GM21423 (cell line): ENCODE results near the gene METTL4.

Source experiments
- ATAC-seq: cut with Tn5 transposase; IDR thresholded peaks from one replicate; pipeline ENCODE4 v1.9.1; 2021; ENCODE audit warnings: mild to moderate bottlenecking, moderate library complexity; ENCODE audit not compliant: unreplicated experiment

METTL4 gene

DNA sequence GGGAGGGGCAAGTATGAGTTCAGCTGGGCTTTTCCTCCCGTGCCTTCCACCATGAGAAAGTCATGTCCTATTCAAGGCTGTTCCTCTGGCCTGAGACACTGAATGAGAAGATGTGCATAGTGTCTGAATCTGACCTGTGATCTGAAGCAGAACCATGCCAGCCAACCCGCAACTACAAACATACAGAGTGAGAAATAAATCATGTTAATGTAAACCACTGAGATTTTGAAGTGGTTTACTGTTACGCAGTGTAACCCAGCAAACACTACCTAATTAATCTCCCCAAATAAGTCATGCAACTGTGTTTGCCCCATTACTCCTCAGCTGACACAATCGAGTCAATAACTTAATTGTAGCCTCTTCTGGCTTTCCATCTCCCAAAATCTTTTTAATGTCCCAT, 49.2 kb downstream of the METTL4 start:
- ATAC-seq = no peak

DNA sequence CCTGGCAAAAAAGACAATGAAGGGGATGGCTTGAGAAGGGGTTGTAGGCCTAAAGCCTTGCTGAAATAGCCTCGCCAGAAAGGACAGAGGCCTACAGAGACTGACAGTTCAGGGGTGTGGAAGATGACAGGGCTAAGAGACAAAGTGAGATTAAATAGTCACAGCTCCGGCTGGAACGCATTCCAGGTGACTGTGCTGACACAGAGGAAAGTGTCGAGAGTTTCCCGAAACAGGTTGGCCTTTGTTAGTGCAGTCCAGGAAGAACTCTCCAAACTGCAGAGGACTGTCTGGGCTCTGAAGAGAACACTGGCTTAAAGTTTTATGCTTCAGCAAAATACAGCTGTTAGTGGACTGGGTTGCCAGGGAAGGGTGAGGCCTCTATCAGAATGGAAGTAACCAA, 52.8 kb downstream of the METTL4 start:
- no peak for ATAC-seq

DNA sequence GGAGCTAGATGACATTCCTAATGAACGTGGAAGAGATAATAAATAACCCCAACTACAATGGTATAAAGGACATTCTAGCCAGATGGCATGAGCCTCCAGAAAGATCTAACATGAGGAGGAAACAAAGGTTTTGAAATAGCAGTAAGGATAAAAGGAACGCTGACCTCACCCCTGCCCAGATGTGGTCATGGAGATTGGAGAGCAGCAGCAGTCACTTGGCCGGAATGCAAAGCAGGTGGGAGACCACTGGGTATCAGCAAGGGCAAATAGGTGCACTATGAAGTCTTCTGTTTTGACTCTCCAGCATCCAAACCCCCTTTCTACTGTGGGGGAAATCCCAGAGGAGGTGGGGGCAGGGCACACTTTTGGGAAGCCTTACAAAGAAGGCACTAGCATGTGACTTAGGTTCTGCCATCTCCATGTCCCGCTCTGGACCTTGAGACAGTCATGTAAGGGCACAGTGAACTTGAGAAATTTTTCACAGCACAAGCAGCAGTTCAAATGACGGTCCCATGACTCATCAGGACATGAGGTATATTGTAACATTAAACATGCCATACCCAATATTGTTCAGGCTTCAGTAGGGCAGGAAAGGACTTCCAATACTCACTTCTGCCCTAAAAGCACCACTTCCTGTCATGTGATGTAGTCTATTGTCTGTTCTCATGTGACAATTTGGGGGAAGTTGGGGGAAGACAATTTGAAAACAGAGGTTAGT, 55.2 kb downstream of the METTL4 start:
- ATAC-seq = peak; percentile 66

DNA sequence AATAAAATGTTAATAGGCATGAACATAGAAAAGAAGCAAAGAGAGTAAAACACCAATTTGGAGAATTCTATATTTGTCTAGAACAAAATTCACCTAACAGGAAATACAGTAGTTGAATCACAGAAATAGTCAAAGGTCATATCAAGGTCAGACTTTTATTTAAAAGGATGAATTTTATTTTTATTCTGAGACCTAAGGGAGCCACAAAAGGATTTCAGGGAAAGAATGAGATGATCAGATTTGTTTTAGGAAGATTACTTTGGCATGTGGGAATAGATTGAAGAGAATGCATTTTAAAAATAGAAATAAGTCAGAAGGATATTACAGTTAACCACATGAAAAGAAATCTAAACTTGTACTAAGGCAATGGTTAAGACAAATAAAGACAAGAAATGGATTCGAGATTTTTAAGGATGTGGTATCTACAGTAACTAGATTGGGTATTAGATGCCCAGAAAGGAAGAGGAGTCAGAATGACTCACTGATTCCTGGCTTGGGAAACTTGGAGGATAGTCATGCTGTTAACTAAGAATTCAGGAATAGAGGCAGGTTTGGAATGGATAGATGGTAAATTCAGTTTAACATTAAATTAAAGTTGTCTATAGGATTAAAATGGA, 56.0 kb downstream of the METTL4 start:
- ATAC-seq = no peak

DNA sequence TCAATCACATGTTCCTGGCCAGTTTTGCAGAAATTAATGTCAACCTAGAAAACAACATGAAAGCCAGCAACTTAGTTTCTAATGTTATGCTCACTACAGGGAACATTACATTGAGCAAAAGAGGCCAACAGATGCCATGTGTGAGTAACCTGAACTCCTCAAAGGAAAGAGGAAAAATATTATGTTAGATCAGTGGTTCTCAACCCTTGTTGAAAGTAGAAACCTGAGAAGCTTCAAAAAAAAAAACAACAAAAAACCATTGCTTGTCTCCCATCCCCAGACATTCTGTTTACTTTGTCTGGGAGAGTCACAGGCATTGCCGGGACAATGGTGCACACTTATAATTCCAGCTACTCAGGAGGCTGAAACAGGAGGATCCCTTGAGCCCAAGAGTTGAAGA, 57.7 kb downstream of the METTL4 start:
- no peak for ATAC-seq

DNA sequence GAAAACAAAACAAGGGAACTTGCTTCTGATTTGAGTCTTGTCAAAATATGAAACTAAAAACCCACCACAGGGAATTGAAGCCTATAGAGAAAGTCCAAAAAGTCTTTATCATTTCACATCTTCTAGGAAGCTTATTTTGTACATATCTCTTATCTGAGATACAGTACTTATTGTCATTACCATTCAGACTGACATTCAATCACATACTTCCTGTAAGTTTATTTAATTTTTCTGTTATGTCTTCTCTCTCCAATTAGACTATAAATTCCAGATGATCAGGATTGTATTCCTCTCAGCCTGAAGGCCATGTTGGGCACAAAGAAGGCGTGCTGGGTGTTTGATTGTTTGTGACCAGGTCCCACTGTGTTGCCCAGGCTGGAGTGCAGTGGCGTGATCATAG, 59.2 kb downstream of the METTL4 start:
- no peak for ATAC-seq

DNA sequence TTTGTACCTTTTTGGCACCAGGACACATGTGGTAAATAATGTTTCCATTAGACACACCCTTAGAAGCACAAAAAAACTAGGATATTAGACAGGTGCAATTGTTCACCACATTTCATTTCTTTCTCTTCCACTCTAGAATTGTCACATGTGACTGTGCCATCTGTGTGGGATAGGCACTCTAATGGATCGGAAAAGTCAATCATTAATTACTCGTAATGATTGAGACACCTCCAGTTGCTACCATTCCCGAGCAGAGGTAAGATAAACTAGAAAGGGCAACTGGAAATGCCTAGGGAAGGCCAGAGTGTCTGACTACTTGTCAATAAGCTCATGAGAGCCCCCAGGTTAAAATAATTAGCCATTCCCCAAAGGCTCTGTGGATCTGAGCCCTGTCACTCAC, 59.9 kb downstream of the METTL4 start:
- ATAC-seq = no peak

DNA sequence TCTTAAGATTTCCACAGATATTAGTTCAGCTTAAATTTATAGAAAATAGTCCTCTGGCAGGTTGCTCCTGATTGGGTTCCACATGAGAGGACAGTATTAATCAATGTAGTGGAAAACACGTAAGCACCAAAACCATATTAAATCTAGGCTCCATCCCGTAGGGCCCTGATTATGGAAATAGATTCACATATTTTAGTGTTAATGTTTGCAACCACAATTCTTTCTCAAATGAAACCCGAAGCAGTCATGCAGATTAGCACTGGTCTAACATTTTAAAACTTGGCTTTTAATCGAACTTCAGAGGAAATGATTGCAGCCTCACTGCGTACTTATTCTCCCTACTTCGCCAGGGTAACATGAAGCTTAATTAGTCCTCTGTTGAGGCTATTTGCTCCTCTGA, 60.9 kb downstream of the METTL4 start:
- no peak for ATAC-seq

DNA sequence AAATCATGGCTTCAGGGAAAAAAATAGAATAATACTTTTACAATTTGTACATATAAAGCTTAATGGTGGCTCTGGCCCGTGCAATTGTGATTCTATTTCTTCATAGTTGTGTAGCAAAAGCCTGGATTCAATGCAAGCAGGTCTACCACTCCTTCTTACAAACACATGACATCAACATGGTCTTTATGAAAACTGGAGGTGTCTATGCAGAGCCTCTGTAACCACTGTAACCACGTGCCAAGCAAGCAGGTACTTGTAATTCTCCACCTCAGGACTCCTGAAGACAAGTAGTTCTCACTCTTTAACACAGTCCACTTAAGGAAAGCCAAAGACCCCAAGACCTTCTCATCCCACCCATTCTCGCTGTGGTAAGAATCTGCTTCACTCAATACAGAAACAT, 62.6 kb downstream of the METTL4 start:
- no peak for ATAC-seq

DNA sequence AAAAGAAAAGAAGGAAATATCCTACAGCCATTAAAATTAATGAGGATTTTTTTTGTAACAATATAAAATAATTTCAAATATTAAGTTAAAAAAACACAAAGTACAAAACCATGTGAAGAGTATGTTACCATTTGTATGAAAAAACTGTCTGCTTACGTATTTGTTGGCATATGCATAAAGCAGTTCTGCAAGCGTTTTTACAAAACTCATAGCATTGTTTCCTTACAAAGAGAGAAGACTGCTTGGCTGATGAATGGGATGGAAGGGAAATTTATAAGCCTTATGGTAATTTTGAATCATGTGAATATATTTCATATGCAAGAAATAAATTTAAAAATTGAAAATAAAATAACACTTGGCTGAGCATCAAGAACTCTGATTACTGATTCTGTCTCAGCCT, 63.1 kb downstream of the METTL4 start:
- no peak for ATAC-seq

DNA sequence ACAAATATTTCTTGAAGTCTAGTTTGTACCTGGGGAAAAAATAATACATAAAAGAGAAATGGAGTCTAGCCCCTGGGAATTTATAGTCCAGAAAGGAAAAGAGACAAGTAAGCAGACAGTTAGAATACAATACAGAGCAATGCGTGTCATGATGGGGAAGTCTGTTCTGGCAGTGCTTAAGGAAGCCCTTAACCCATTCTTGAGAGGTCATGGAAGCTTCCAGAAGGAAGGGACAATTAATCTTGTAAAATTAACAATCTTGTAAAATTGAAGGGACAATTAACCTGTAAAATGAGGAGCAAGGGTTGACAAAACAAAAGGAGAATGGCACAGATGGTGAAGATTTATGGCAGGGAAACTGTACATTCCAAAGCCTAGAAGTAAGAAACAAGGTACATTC, 66.7 kb downstream of the METTL4 start:
- ATAC-seq = no peak

DNA sequence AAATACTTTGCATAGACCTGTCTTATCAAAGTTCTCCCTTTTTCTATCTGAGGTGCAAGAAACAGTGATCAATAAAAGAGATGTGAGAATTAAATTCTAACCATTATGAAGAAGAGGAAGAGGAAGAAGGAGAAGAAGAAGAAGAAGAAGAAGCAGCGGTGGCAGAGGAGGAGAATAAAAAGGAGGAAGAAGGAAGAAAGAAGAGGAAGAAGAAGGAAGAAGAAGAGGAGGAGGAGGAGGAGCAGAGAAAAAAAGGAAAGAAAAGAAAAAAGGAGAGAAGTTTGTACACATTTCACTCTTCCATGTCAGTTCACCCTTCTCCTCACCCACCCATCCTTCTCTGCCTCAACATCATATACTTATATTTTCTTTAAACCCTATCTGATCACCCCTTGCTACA, 68.4 kb downstream of the METTL4 start:
- no peak for ATAC-seq

DNA sequence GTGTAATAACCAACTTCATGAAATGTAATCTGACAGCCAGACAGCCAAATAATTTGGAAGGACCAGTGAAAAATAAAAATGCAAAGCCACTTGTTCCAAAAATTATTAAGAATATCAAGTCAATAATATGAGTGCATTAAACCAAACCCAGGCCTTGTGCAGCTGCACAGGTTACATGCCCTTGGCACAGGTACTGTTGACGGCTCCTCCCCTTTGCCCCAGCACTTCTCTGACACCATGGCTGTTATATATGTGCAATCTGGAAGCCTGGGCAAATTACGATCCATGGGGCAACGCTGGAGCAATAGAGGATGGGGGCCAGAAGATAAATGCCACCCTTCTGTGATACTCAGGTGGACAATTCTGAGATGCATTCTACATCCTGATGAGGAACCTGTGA, 68.9 kb downstream of the METTL4 start:
- ATAC-seq = no peak

DNA sequence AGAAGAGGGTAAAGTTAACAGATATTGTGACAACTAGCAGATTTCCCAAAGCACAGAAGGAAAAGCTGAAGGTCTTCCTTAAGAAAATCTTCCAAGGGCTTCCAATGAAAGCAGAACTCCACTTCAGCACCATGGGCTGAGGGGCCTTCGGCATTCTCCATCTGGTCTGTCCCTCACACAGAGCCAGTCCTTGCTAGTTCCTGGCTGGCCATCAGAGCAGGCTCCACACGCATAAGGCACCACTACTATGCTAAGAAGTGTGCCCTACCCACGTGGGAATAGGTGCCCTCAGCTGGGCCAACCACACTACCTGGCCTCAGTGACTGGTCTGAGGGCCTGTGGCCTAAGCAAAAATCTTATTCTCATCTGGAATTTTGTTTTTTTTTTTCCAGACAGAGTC, 73.5 kb downstream of the METTL4 start:
- ATAC-seq = no peak

DNA sequence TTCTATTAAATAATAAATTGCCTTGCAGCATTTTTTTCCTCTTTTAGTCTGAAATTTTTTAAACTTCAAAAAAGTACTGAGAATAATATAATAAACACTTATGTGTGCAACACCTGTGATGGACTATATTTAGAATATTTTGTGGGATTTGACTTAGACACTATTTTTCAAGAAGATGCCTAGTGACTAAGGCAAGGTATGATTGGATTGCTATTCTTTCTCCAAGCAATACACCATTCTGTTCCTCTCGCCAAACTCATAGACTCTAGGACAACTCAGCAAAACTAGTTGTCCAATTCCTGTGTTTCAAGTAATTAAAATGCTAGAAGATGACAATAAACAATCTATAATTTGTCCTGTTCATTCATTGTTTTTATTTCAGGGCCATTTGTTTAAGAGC, 75.9 kb downstream of the METTL4 start:
- ATAC-seq = no peak

DNA sequence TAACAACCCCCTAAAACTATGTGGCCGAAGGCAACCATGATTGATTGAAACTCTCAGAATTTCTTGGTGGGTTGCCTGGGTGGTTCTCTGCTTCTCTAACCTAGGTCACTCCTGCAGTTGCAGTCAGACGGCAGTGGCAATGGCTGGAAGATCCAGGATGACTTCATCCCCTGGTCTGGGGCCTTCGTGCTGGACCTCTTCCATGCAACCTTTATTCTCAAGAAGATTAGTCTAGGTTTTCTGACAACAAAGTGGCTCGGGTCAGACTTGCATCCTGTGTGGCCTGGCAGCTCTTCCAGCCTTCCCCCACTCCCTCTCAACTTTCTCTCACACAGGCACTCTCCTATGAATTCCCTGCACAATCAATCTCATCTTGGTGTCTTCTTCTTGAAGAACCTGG, 76.4 kb downstream of the METTL4 start:
- no peak for ATAC-seq
